NCI-H748 treated with DMSO at 0.1 percent for 48 hours (cell line): Measurements from ENCODE around the gene KRTAP5-7.
"Not testable (repeated sequence)": the region's sequence is repeated elsewhere in the genome, so short reads cannot be mapped to it uniquely, and the experiment has no call there.

Experiments used
- DNase-seq: peaks from one replicate; lab custom pipeline; 2025; lab: John Stamatoyannopoulos, UW

Gene KRTAP5-7, protein sequence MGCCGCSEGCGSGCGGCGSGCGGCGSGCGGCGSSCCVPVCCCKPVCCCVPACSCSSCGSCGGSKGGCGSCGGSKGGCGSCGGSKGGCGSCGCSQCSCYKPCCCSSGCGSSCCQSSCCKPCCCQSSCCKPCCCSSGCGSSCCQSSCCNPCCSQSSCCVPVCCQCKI

DNA sequence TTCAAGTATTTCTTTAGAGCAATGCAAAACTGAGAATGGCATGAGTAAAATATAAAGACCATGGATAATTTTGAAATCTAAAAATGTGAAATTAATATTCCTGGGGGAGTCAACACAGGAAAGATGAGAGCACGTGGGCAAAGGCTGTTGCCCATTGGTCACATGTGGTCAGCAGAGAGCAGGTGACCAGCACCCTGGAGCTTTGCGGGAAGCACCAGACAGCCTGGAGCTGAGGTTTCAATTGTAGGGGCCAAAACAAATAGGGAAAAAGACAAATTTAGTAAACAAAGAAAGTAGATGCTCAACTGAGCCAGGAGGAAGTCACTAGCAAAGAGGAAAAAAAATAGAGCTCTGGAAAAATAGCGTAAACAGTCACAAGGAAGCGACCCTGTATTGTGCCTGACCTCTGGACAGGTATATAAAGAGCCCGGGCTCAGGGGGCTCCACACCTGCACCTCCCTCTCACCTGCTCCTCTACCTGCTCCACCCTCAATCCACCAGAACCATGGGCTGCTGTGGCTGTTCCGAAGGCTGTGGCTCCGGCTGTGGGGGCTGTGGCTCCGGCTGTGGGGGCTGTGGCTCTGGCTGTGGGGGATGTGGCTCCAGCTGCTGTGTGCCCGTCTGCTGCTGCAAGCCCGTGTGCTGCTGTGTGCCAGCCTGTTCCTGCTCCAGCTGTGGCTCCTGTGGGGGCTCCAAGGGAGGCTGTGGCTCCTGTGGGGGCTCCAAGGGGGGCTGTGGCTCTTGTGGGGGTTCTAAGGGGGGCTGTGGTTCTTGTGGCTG, at the start of gene KRTAP5-7:
Gene KRTAP5-7, plus strand, starts transcription at position 472 of the 780 bp plus-strand sequence. Its CDS starts 34 bp downstream, at position 506.
- DNase-seq: not testable (repeated sequence)

DNA sequence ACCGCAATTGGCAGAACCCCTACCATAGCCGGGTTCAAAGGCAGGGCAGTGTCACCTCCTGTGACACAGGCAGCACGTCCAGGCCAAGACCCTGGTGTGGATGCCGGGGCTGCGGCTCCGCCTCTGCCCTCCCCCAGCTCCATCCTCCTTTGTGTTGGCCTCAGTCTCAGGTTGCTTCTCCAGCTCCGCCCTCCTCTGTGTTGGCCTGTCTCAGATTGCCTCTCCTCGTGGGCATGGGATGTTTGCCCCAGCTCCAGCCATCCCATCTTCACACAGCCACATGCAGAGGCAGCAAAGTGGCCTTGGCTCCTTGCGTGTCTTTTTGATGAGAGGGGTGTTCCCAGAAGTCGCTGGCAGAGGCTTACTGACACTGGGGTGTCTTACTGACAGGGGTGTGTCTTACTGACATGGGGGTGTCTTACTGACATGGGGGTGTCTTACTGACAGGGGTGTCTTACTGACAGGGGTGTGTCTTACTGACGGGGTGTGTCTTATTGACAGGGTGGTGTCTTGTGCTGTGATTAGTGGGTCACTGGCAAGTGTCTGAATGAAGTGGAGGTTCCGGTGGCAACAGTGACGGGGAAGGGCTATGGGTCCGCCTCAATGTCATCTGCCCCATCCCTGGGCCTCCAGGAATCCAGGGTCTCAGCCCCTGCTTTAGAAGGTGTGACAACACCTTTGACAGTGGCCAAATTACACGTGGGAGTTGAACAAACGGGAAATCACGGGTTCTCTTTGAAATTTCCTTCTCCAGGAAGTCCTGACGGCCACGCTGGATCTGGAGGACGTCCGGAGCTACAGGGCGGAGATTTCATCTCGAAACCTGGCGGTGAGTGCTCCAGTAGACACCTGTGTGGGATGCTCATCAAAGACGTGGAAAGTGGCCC, 49.2 kb upstream of the KRTAP5-7 start:
- DNase-seq: no peak

DNA sequence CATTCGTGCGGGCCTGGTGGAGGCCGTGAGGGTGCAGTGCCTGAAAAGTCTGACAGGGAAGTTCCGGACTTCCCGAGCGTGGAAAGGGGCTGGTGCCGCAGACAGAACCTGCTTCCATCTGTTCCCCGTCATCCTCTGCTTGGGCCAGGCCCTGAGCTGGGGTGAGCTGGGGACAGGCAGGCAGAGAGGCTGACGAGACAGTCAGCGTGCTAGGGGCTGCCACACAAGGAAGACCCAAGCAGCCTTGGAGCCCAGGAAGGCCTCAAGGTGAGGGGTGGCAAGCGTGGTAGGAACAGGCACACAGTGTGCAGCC, 48.6 kb upstream of the KRTAP5-7 start:
- DNase-seq: no peak

DNA sequence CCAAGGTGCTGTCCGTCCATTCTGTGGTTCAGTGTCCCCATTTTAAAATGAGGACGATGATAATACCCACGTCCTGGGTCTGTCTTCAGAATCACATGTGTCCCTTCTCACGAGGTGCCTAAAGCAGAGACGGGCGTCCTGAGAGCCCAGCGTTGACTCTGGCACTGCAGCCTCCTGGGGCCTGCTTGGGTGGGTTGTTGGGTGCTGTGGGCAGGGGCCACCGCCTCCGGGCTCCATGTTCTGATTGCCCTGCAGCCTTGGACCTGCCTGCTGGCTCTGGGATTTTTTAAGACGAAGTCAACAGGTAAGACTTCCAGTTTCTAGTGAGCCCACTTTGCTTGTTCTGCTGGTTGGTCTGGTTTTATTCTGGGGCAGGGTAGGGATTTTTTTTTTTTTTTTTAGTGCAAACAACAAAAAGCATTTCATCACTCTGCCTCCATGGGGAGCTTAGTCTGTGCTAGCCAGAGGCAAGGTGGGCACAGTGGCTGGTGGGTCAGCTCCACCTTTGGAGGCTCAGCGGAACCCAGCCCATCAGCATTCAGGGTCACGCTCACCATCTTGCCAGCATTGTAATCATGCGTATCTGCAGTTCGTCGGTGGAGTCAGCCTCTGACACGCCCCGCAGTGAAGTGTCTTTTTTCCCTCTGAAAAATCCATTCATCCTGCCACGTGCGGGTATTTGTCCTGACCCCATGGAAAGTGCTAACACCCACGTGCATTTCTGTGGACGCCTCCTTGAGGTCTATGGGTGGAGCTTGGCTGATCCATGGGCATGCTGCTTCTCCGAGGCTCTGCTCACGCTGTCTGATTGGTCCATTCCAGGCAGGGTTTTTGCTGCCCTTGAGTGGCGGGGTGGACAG, 45.7 kb upstream of the KRTAP5-7 start:
- DNase-seq: no peak

DNA sequence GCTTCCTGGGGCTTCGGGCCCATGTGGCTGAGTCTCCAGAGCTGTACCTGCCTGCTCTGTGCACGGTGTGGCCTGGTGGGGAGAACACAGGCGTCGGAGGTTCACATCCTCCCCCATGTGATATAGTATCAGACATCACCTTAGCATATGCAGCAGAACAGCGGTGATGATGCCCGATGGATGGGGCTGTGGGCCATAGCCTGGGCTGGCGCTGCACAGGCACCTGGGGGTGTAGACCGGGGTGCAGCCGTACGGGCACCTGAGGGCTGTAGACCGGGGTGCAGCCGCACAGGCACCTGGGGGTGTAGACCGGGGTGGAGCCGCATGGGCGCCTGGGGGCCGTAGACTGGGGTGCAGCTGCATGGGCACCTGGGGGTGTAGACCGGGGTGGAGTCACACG, 44.9 kb upstream of the KRTAP5-7 start:
- DNase-seq: no peak

DNA sequence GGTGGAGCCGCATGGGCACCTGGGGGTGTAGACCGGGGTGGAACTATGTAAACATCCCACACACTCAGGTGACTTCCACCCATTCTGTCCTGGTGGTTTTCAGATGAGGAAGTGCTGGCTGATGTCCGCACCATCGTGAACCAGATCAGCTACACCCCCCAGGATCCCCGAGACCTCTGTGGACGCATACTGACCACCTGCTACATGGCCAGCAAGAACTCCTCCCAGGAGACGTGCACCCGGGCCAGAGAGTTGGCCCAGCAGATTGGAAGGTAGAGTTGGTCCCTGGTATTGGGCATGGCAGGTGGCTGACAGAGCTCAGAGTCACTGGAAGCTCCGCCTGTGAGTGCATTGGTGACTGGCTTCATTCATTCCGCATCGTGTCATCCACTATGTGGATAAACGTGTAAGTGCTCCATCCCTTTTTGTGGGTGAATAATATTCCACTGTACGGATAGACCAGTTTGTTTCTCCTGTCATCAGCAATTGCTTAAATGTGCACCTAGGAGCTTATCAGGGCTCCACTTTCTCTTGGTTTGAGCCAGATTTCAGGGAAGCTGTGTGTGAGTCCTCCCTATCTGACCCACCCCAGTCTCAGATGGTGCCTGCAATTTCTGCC, 44.2 kb upstream of the KRTAP5-7 start:
- DNase-seq: no peak

DNA sequence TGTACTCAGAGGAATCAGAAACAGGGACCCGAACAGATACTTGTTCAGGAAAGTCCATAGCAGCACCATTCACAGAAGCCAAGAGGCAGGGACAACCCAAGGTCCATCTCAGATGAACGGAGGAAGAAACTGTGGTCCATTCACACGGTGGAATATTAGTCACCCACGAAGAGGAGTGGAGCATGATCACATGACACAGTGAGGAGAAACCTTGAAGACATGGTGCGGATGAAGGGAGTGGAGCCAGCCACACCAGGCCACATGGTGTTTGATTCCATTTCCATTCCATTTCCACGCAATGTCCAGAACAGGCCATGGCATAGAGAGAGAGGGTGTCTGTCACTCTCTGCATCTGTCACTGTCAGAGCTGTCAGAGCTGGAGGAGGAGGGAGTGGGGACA, 43.4 kb upstream of the KRTAP5-7 start:
- DNase-seq: no peak

DNA sequence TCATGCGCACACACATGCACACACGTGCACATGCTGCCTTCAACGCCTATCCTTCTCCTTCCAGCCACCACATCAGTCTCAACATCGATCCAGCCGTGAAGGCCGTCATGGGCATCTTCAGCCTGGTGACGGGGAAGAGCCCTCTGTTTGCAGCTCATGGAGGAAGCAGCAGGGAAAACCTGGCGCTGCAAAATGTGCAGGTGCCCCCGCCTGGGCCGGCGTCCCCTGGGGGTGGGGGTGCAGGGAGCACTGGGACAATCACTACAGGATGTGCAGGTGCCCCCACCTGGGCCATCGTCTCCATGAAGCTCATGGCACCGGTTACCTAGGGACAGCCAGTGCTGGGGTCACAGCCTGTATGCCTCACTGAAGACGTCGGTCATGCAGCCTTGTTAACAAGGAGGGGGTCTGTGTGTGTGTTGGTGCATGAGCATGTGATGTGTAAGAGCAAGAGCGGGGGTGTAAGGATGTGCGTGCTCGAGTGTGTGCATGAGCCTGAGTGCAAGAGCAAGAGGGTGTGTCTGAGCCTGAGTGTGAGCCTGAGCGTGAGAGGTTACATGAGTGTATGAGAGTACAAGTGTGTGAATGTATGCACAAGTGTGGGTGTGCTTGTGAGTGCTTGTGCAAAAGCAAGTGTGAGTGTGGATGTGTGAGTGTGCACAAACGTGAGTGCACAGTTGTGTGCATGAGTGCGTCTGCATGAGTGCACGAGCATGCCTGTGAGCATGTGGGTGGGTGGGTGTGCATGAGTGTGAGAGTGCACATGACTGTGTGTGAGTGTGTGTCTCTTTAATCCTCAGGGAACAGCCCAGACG, 42.6 kb upstream of the KRTAP5-7 start:
- DNase-seq: no peak

DNA sequence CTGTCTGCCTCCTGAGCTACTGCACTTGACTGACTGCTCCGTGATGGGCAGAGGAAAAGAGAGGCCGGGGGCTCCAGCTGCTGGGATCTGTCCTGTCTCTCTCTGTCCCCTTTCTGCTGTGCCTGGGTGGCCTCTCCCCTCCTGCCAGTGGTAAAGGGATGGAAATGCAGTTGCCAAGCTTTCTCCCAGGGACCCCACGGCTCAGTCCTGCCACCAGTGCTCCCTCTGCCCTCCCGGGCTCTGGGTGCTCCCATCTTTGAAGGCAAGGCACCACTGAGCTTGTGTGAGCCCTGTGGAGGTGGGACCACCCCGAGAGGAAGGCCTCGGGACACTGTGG, 42.0 kb upstream of the KRTAP5-7 start:
- DNase-seq: no peak

DNA sequence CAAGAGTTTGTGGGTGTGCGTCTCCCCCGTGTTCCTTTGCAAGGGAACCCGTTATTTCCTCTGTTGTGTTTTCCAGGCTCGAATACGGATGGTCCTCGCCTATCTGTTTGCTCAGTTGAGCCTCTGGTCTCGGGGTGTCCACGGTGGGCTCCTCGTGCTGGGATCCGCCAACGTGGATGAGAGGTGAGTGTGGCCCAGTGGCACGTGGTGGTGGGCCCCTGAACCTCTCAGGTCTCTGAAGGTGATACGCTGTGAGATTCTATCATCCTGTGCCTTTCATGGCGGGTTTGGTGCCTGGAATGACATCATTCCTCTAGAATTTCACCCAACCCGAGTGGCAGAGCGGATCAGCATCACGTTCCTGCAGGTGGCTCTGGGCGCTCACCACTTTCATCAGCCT, 41.6 kb upstream of the KRTAP5-7 start:
- no peak for DNase-seq

DNA sequence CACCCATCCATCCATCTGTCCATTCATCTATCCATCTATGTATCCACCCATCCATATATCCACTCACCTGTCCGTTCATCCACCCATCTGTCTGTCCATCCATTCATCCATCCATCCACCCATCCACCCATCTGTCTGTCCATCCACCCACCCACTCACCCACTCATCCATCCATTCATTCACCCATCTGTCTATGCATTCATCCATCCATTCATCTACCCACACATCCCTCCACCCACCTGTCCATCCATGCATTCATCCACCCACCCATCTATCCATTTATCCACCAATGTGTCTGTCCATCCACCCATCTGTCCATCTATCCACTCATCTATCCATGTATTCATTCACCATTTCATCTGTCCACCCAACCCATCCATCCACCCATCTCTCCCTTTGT, 40.7 kb upstream of the KRTAP5-7 start:
- no peak for DNase-seq

DNA sequence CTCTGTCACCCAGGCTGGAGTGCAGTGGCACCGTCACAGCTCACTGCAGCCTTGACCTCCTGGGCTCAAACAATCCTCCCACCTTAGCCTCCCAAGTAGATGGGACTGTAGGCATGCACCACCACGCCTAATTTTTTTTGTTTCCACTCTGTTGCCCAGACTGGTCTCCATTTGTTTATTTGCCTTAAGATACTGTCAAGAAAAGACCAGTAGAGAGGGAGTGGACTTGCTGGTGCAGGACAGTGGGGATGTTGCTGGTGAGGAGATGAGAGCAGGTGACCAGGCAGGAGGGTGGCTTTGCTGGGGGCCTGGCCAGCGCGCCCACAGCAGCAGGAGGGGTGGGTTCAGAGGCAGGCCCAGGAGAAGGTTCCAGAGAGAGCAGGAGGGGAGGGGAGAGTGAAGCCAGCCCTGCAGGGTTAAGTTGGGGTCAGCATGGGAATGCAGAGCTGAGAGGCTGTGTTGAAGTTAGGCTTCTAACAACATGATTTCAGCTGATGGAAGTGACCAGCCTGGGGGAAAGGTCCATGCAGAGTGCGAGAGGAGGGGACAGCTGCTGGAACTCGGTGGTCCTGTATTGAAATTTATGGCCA, 38.3 kb upstream of the KRTAP5-7 start:
- no peak for DNase-seq

DNA sequence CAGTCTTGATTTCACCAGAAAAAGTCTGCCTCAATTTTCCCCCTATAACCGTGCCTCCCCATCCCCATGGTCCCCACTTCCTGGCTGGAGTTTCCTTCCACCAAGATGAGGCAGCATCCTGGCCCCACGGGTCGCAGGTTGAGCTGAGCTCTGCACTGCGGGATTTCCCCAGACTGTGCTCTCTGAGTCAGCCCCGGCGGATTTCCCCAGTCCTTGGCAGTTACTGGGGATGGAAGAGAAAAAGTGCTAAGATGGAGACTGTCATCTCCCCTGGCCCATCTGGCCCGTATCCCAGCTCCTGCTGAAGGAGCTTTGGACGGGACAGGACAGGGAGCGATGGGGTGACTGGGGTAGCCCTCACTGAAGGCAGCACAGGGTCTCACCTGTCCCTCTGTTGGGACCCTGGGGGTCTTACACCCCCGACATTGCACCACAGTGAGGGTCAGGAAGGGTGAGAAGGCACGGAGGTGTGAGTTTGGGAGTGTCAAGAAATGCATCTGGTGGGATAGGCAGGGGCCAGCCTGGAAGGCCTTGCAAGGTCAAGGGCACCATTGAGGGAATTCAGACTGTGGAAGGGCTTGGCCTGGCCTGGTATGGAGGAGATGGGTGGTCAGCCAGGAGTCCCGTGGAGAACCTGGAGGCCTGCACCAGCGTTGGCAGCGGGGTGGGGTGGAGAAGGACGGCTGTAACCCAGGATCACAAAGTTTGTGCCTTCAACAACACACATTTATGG, 37.6 kb upstream of the KRTAP5-7 start:
- DNase-seq: no peak

DNA sequence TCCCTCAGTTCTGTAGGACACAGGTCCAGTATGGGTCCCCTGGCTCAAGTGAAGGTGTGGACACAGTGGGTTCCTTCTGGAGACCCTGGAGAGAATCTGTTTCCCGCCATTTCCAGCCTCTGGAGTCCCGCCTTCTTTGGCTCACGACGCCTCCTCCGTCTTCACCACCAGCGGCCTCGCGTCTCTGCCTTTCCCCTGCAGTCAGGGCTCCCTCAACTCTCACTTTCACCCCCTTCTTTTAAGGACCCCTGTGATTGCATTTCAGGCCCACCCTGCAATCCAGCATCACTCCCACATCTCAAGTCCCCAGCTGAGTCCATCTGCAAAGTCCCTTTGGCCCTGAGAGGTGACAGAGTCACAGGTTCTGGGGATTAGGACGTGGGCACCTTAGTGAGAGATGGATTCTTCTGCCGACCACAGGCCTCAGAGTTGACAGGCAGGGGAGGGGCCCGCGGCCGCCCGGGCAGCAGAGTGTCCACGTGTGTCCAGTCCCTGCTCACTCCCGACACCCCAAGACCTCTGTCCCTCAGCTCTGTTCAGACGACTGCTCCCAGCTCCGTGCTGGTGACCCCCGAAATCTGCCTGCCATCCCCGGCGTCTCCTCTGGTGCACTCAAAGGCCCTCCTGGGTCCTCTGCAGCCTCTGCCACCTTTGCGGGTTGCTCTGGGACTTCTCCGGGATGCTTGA, 36.9 kb upstream of the KRTAP5-7 start:
- no peak for DNase-seq

DNA sequence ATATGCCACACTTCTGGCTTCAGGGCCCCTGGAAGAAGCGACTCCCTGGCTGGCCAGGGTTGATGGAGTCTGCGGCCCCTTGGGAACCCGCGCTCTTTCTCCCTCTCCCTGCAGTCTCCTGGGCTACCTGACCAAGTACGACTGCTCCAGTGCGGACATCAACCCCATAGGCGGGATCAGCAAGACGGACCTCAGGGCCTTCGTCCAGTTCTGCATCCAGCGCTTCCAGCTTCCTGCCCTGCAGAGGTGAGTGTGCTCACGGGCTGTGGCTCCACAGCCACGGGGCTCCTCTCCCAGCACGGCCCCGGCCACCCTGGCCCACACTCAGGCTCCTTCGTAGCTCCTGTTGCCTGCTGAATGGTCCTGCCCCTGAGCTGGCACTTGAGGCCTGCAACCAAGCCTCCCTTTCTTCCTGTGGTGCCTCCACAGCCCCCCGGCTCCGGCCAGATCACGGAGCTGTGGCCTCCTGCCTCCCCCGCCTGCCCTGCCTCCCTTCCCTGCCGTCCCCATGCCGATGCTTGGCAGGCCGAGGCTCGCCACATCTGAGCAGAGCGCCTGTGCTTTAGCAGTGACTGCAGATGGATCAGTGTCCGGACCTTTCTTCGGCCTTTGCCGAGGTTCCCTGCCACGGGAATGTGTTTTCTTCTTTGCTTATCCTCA, 36.2 kb upstream of the KRTAP5-7 start:
- DNase-seq: no peak

DNA sequence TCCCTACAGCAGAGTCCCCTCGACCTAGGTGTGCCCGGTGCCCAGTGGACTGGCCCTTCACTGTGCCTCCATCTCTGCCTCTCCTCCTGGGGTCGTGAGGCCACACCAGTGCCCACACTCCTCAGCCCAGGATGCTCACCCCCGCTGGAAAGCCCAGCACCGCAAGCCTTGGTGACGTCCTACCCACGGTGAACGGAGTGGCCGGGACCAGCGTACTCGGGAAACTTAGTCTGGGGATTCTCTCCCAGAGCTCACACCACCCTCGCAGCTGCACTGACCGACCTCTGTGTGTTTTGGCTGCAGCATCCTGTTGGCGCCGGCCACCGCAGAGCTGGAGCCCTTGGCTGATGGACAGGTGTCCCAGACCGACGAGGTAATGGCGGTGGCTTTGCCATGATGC, 35.5 kb upstream of the KRTAP5-7 start:
- no peak for DNase-seq

DNA sequence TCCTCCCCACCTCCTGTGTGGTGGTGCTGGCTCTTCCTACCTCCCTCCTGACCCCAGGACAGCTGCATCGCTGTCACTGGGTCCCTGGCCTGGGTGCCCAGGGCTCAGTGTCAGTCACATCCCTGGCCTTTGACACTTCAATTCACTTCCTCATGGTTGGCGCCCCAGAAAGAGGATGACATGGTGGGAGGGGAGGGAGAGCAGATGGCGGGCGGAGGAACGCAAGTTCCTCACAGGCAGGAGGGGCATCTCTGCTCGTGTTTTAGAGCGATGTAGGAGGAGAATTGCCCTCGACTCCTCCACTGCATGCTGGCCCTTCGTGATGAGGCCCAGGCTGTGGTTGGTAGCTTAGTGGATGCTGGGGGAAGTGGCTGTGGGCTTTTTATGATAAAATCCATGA, 35.1 kb upstream of the KRTAP5-7 start:
- no peak for DNase-seq
